Subcutaneous abdominal adipose tissue (tissue), 5 donors: ENCODE data around the gene SH3BGRL.
"Not testable (repeated sequence)": the region's sequence is repeated elsewhere in the genome, so short reads cannot be mapped to it uniquely, and the experiment has no call there.

ENCODE experiments used
- H3K27ac ChIP-seq: one replicate; pipeline ENCODE4 v1.7.0; 2013; ENCODE audit warnings: low read depth, mild to moderate bottlenecking, inconsistent platforms, low read length, moderate library complexity
- H3K27me3 ChIP-seq, 5 donors: one replicate each; pipeline ENCODE4 v1.7.0; 2013; ENCODE audit warnings: low read length in 5 of 5, inconsistent platforms in 1 of 5; ENCODE audit not compliant: control insufficient read depth in 5 of 5, insufficient read depth in 4 of 5
- H3K36me3 ChIP-seq, 5 donors: one replicate each; pipeline ENCODE4 v1.7.0; 2013; ENCODE audit warnings: low read length in 5 of 5; ENCODE audit not compliant: control insufficient read depth in 5 of 5, insufficient read depth in 5 of 5
- H3K4me1 ChIP-seq, 5 donors: one replicate each; pipeline ENCODE4 v1.7.0; 2013; ENCODE audit warnings: low read length in 5 of 5, mild to moderate bottlenecking in 3 of 5, moderate library complexity in 1 of 5; ENCODE audit not compliant: control insufficient read depth in 5 of 5, insufficient read depth in 5 of 5
- H3K4me3 ChIP-seq, 5 donors: one replicate each; pipeline ENCODE4 v1.7.0; 2013; ENCODE audit warnings: low read length in 5 of 5, low read depth in 1 of 5
- H3K9ac ChIP-seq, 5 donors: one replicate each; pipeline ENCODE4 v1.7.0; 2013; ENCODE audit warnings: low read length in 5 of 5, mild to moderate bottlenecking in 4 of 5, moderate library complexity in 3 of 5
- H3K9me3 ChIP-seq, 5 donors: one replicate each; pipeline ENCODE4 v1.7.0; 2013; ENCODE audit warnings: low read length in 5 of 5; ENCODE audit not compliant: control insufficient read depth in 5 of 5
- donor health status: healthy.
- donor health status: healthy.
- donor health status: healthy.
- donor health status: healthy.
- donor health status: healthy.

Gene SH3BGRL

GRCh38 chrX:81338924-81339323 is 137.0 kb downstream of the SH3BGRL start:
- Histone ChIP-seq H3K9ac (no peak overlapping the region), H3K36me3 (no peaks in the 10 kb centered on the region), H3K27me3 (peaks cover 0 to 2% (median 0%) of the 10 kb centered on the region in 5 donors), H3K27ac (no peak overlapping the region), H3K4me1 (no peaks in the 10 kb centered on the region), H3K4me3 (no peak overlapping the region), H3K9me3 (peaks cover 0 to 4% (median 0%) of the 10 kb centered on the region in 5 donors)

DNA sequence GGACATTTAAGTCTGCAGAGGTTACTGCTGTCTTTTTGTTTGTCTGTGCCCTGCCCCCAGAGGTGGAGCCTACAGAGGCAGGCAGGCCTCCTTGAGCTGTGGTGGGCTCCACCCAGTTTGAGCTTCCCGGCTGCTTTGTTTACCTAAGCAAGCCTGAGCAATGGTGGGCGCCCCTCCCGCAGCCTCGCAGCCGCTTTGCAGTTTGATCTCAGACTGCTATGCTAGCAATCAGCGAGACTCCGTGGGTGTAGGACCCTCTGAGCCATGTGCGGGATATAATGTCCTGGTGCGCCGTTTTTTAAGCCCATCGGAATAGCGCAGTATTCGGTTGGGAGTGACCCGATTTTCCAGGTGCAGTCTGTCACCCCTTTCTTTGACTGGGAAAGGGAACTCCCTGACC is 143.4 kb downstream of the SH3BGRL start:
- not testable (repeated sequence) for H3K9me3 ChIP-seq, H3K36me3 ChIP-seq, H3K9ac ChIP-seq, H3K27me3 ChIP-seq, H3K4me3 ChIP-seq, H3K4me1 ChIP-seq, H3K27ac ChIP-seq
